Neural cell (in vitro differentiated cells): Measurements from ENCODE around the gene COL1A1. TPM values are rescaled to one million over a fixed set of nuclear protein-coding genes. Genes with fewer than 3 reads are reported as not detected.

ENCODE experiments used
- H2AFZ ChIP-seq: fragments of 200-600, 300-800 bp; sonication (generic), shearing (Covaris generic); 2 replicates; pipeline ENCODE4 v1.6.0; 2014; ENCODE audit warnings: low read depth, mild to moderate bottlenecking, antibody characterized with exemption, low read length, moderate library complexity
- H3F3A ChIP-seq: fragments of 200-600 bp; shearing (Covaris generic); 2 replicates; pipeline ENCODE4 v1.6.1; 2016; ENCODE audit warnings: mild to moderate bottlenecking, moderate library complexity, mixed read lengths, antibody characterized with exemption, low read length; ENCODE audit not compliant: insufficient read depth, poor library complexity, severe bottlenecking
- H3K27ac ChIP-seq: fragments of 200-600, 300-800 bp; sonication (generic), shearing (Covaris generic); 2 replicates; pipeline ENCODE4 v1.5.1; 2014; ENCODE audit warnings: mild to moderate bottlenecking, low read length, moderate library complexity
- H3K27me3 ChIP-seq: fragments of 300-800, 200-600 bp; sonication (generic), shearing (Covaris generic); 2 replicates; pipeline ENCODE4 v1.6.0; 2014; ENCODE audit warnings: mild to moderate bottlenecking, low read depth, low read length, moderate library complexity; ENCODE audit not compliant: insufficient read depth
- H3K36me3 ChIP-seq: fragments of 300-800, 200-600 bp; sonication (generic), shearing (Covaris generic); 2 replicates; pipeline ENCODE4 v1.5.1; 2014; ENCODE audit warnings: mild to moderate bottlenecking, antibody characterized with exemption, low read length, moderate library complexity; ENCODE audit not compliant: insufficient read depth
- H3K4me2 ChIP-seq: fragments of 300-800, 200-600 bp; sonication (generic), shearing (Covaris generic); 2 replicates; pipeline ENCODE4 v1.6.0; 2014; ENCODE audit warnings: mild to moderate bottlenecking, low read length
- H3K4me3 ChIP-seq: fragments of 300-800, 200-600 bp; sonication (generic), shearing (Covaris generic); 2 replicates; pipeline ENCODE4 v1.5.1; 2014; ENCODE audit warnings: mild to moderate bottlenecking, low read length, moderate library complexity
- H3K79me2 ChIP-seq: fragments of 200-600 bp; shearing (Covaris generic); replicated peaks from 2 replicates; pipeline ENCODE4 v1.6.0; 2014; ENCODE audit warnings: mild to moderate bottlenecking, low read length, moderate library complexity; ENCODE audit not compliant: insufficient read depth
- H3K9ac ChIP-seq: fragments of 300-800, 200-600 bp; sonication (generic), shearing (Covaris generic); 2 replicates; pipeline ENCODE4 v1.6.1; 2016; ENCODE audit warnings: mild to moderate bottlenecking, low read length, mixed read lengths
- H3K9me2 ChIP-seq: fragments of 200-600 bp; shearing (Covaris generic); 2 replicates; pipeline ENCODE4 v1.6.1; 2016; ENCODE audit warnings: mild to moderate bottlenecking, low read length, mixed read lengths; ENCODE audit not compliant: insufficient read depth
- H3K9me3 ChIP-seq: fragments of 200-600, 300-800 bp; sonication (generic), shearing (Covaris generic); 2 replicates; pipeline ENCODE4 v1.6.1; 2016; ENCODE audit warnings: mild to moderate bottlenecking, mixed run types, low read length, moderate library complexity, mixed read lengths
- H4K20me1 ChIP-seq: fragments of 200-600 bp; shearing (Covaris generic); 2 replicates; pipeline ENCODE4 v1.6.1; 2016; ENCODE audit warnings: mild to moderate bottlenecking, mixed run types; ENCODE audit not compliant: insufficient read depth
- CTCF ChIP-seq: fragments of 450-650 bp; IDR thresholded peaks from 2 replicates; pipeline ENCODE4 v1.5.1; 2014; ENCODE audit warnings: antibody characterized with exemption, mild to moderate bottlenecking, moderate library complexity; ENCODE audit not compliant: poor library complexity, severe bottlenecking
- EP300 ChIP-seq: fragments of 450-650 bp; conservative IDR thresholded peaks from 2 replicates; pipeline ENCODE4 v1.6.1; 2014; ENCODE audit warnings: antibody characterized with exemption, mild to moderate bottlenecking, moderate library complexity; ENCODE audit not compliant: poor library complexity, severe bottlenecking
- EZH2 ChIP-seq: fragments of 200-600, 300-800 bp; shearing (Covaris generic), sonication (generic); IDR thresholded peaks from 2 replicates; pipeline ENCODE4 v1.6.1; 2014; ENCODE audit warnings: antibody characterized with exemption, low read length, borderline replicate concordance, mild to moderate bottlenecking; ENCODE audit not compliant: insufficient read depth, poor library complexity, severe bottlenecking
- MXI1 ChIP-seq: fragments of 450-650 bp; conservative IDR thresholded peaks from 2 replicates; pipeline ENCODE4 v1.6.1; 2014; ENCODE audit warnings: antibody characterized with exemption, mild to moderate bottlenecking; ENCODE audit not compliant: poor library complexity, severe bottlenecking
- POLR2AphosphoS5 ChIP-seq: IDR thresholded peaks from 2 replicates; pipeline ENCODE4 v1.6.1; 2012
- RAD21 ChIP-seq: fragments of 450-650 bp; conservative IDR thresholded peaks from 2 replicates; pipeline ENCODE4 v1.6.1; 2014; ENCODE audit warnings: antibody characterized with exemption, mild to moderate bottlenecking, moderate library complexity
- REST ChIP-seq: IDR thresholded peaks from 2 replicates; pipeline ENCODE4 v1.6.1; 2012; ENCODE audit warnings: borderline replicate concordance
- SMC3 ChIP-seq: fragments of 450-650 bp; conservative IDR thresholded peaks from 2 replicates; pipeline ENCODE4 v1.6.1; 2014; ENCODE audit warnings: antibody characterized with exemption, mild to moderate bottlenecking, moderate library complexity; ENCODE audit not compliant: poor library complexity
- TAF1 ChIP-seq: IDR thresholded peaks from 2 replicates; pipeline ENCODE4 v1.6.1; 2012; ENCODE audit warnings: low read depth
- polyA plus RNA-seq: library from polyadenylated mRNA; depleted of rRNA; stranded (reverse); fragments of >200 nt; gene quantifications from 2 replicates; pipeline ENCODE4 v1.2.3, GENCODE V29; 2014

The COL1A1 gene
- polyA plus RNA-seq, 1 donor from 2014 or later, result 0.14 TPM

DNA sequence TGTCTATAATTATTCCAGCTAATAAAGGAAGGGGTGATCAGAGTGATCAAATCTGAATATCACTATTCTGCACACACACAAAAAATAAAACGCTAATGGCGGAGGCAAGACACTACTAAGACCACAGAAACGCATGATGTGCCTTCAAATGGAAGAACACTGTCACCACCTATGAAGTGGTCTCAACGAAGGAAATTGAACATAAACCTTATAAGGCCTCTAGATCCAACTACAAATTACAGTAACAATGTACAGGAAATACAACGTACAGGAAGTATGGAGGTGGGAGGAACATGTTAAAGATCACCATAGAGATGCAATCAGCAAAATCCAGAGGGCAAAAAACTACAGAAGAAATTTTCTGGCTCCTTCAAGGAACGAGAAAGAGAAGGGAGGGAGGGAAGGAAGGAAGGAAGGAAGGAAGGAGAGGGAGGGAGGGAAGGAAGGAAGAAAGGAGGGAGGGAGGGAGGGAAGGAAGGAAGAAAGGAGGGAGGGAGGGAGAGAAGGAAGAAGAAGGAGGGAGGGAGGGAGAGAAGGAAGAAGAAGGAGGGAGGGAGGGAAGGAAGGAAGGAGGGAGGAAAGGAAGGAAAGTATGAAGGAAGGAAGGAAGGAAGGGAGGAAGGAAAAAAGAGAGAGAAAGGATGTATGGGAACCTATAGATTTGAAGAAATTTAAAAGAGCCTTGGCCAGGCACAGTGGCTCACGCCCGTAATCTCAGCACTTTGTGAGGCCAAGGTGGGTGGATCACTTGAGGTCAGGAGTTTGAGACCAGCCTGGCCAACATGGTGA, 38.8 kb downstream of the COL1A1 start:
- Histone ChIP-seq H3K9ac (no peak overlapping the region), H3K9me3 (no peaks in the 10 kb centered on the region), H4K20me1 (no peaks in the 10 kb centered on the region), H2AFZ (no peak overlapping the region), H3K27me3 (no peaks in the 10 kb centered on the region), H3K9me2 (no peaks in the 10 kb centered on the region), H3F3A (no peaks in the 10 kb centered on the region), H3K4me3 (no peak overlapping the region), H3K79me2 (no peaks in the 10 kb centered on the region), H3K36me3 (no peaks in the 10 kb centered on the region), H3K27ac (peak overlapping the region; percentile 94), H3K4me2 (no peak overlapping the region)
- TF ChIP-seq TAF1, result no peak
- no peak for TF ChIP-seq MXI1
- no peak for TF ChIP-seq RAD21

GRCh38 chr17:50161911-50162288, 39.5 kb downstream of the COL1A1 start:
- Histone ChIP-seq H3K27me3 (no peaks in the 10 kb centered on the region), H3K79me2 (no peaks in the 10 kb centered on the region), H3K36me3 (no peaks in the 10 kb centered on the region), H3K9ac (peak overlapping the region; percentile 79), H3F3A (no peaks in the 10 kb centered on the region), H2AFZ (peak overlapping the region; percentile 62), H4K20me1 (no peaks in the 10 kb centered on the region), H3K27ac (peak overlapping the region; percentile 94), H3K4me3 (peak overlapping the region; percentile 65), H3K9me2 (no peaks in the 10 kb centered on the region), H3K4me2 (no peak overlapping the region), H3K9me3 (no peaks in the 10 kb centered on the region)
- TF ChIP-seq POLR2AphosphoS5 (no peak), RAD21 (no peak), EP300 (no peak)

DNA sequence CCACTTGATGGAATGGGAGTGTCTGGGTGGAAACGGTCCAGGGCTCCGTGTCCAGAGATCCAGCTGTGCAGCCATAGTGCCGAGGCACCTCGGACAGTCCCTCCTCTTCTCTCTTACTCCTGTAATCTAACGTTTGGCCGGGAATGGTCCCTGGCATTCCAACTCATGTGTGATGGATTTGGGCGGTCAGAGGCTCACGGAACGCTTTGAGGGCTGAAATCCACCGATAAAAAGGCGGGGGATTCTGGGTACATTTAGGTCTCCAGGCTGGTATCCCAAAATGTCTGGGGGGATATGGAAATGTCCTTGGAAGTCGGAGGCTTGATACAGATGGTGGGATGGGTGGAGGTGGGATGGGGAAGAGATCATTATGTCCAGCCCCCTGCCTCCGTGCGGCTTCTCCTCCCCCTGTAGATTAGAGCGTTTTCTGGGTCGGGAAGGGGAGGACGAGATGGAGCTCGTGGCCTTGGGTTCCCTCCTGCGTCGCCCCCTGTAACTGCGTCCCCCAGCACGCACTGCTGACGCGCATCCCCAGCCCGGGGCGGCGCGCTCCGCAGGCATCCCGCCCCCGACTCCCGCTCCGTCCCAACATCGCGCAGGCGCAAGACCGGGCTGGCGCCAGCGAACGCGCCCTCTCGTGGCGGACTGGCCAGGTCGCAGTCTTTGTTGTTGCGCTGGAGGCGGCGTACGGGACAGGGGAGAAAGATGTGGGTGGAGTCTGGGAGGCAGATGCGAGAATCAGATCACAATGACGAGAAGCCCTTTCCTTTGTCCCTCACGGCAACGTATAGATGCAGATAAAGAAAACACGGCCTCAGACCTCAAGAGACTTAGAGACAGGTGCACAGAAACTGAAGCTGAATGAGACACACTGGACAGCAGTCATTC, 40.2 kb downstream of the COL1A1 start:
- Histone ChIP-seq H3F3A (no peaks in the 10 kb centered on the region), H2AFZ (peak overlapping the region; percentile 74), H3K27me3 (no peaks in the 10 kb centered on the region), H3K9ac (peak overlapping the region; percentile 79), H4K20me1 (no peaks in the 10 kb centered on the region), H3K79me2 (no peaks in the 10 kb centered on the region), H3K27ac (peak overlapping the region; percentile 94), H3K4me2 (peak overlapping the region; percentile 75), H3K9me3 (no peaks in the 10 kb centered on the region), H3K4me3 (peak overlapping the region; percentile 65), H3K36me3 (no peaks in the 10 kb centered on the region), H3K9me2 (no peaks in the 10 kb centered on the region)
- TF ChIP-seq CTCF (peak; percentile 100), TAF1 (peak; percentile 69), RAD21 (peak; percentile 87), EP300 (peak; percentile 89), REST (peak; percentile 72), MXI1 (peak; percentile 66), SMC3 (peak; percentile 97), EZH2 (no peak), POLR2AphosphoS5 (peak; percentile 93)
